HG03060 (cell line): Measurements from ENCODE around the gene HERC2.
A peak's percentile ranks its signal among the peaks of the same experiment; 100 is the strongest.

ENCODE experiments used
- ATAC-seq: cut with Tn5 transposase; IDR thresholded peaks from one replicate; pipeline ENCODE4 v1.9.1; 2021; ENCODE audit warnings: low read depth, moderate number of reproducible peaks; ENCODE audit not compliant: unreplicated experiment

Gene HERC2

DNA sequence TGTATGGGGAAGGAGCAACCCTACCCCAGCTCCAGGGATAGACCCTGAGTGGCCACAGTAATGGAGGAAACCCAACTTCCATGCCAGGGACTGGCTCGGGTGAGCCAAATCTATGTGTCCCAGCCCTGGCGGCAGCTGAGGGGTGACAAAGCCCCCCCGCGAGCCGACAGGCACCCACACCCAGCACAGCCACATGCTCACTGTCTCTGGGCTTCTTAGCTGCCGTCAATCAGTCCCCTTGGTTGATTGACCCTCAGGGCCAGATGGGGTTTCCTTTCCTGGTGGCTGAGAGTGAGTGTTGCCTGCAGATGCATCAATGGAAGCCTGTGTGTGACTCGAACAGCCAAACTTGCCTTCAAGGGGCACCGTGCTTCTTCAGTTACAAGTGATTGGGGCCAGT, 220.8 kb downstream of the HERC2 start:
- ATAC-seq, result no peak

DNA sequence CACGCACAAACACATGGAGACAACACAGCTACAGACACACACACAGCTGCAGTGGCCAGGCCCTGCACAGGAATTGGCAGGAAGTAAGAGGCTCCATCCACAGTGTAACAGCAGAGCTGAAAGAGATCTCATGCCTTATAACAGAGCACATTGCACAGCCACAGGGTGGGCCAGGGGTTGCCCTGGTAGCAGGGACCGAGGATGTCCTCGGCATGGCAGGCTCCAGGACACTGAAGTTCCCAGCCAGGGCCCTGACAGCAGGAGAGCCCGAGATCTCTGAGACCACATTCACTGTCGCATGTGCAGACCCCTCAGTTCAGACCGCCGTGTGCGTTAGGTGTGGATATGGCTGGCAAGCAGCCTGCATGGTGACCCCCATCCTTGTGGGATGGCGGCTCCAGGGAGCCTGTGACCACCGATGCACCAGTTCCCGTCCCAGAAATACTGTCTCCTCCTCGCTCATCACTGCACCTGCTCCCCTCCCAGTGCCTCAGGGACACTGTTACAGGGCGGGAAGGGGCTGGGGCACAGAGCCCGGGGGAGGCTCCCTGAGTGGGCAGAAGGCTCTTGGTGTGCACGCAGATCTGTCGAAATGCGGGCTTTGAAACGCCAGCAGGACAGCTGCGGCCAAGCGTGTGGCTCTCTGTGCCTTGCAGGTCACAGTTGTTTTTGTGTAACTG, 221.3 kb downstream of the HERC2 start:
- no peak for ATAC-seq

DNA sequence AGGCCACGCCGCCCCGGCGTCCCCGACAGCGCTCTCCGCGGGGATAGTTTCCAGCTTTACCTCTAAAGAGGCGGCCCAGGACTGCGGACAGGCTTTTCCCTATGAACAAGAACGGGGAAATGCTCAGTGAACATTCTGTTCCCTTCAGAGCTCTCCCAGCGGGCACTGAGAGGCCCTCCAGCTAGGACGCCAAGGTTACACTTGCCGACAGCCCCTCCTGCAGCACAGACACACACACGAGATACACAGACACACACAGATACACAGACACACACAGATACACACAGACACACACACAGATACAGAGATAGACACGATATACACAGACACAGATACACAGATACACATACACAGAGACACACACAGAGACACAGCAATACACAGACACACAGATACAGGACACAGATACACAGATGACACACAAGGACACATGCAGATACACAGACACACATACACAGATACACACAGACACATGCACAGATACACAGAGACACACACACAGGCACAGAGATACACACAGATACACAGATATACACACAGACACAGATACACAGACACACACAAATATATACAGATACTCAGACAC, 222.3 kb downstream of the HERC2 start:
- ATAC-seq, result no peak

DNA sequence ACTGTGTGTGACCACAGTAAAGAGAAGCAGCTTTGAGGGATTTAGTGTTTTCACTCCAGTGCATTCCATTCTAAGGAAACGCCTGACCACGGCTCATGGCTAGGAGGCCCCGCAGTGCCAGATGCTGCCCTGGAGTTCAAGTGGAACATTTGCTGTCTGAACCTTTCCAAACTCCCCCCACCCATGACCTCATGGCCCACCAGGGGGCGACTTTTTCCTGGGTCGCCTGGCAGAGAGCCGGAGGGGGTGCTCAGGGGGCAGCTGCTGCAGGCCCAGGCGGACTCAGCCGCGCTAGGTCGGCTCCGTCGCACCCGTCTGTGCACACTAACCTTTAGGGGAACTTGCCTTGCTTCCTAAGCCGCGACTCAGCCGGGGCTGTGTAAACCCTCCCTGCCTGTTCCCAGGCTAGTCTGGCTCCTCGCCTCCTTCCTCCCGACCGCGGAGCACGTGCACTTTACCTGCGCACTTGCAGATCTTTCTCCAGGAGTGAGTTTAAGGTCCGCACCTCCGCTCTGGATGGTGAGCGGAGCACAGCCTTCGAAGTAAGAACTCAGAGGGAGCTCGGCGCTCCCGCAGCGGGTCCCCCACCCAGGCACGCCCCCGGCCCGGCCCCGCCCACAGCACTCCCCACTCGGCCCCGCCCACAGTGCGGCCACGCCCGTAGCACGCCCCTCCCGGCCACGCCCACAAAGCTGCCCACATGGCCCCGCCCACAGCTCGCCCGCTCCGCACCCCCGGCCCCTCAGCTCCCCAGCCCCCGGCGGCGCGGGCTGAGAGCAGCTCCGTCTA, 223.0 kb downstream of the HERC2 start, which contains the start of gene OCA2:
Gene OCA2 (minus strand): TSS at position 550 of the 789 bp plus-strand sequence. CDS start 17,441 bp downstream, outside the sequence.
- ATAC-seq, result no peak

DNA sequence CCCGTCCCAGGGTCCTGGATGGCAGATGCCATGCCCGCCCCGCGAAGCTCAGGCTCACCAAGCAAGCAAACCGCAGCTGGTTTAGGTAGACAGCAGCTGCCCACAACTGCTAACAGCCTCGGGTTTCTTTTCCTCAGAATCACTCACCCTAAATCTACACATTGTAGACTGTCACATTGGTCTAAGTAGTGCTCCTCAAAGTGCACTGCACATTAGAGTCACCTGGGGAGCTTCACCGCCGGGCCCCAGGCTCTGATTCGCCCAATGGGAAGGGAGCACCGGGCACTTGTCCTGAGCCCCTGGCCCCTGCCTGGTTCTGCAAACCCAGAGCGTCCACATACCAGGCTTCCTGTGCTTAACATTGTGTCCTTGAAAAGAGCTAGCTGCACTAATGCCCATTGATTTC, 223.6 kb downstream of the HERC2 start:
- no peak for ATAC-seq

DNA sequence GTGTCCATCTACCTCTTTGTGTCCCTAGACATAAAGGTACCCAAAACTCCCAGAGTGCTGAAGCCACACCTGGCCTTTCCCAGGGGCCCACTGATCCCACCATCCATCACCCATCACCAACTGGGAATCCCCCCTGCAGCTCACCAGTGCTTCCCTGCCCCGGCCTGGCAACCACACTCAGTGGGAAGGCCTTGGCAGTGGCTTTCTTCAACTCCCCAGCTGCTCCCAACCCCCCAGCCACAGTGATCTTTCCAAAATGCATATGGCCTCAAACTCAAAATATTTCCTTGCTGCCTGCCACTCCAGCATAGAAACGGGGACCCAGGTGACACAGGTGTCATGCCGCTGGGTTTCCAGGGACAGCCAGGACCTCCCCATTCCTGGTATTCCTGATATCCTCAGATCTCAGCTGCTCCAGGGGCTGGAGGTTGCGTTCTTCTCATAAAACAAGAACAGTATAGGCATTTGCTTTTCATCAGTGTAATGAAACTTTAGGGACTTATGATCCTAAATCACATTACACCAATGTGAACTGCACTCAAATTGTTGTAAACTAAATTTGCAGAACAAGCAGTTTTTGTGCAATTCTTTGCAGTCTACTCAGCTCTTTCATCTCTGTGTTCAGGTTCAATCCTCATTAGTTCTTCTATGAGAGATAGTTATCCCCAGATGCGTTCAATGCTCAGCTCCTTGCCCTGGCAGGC, 224.2 kb downstream of the HERC2 start:
- ATAC-seq, result no peak

DNA sequence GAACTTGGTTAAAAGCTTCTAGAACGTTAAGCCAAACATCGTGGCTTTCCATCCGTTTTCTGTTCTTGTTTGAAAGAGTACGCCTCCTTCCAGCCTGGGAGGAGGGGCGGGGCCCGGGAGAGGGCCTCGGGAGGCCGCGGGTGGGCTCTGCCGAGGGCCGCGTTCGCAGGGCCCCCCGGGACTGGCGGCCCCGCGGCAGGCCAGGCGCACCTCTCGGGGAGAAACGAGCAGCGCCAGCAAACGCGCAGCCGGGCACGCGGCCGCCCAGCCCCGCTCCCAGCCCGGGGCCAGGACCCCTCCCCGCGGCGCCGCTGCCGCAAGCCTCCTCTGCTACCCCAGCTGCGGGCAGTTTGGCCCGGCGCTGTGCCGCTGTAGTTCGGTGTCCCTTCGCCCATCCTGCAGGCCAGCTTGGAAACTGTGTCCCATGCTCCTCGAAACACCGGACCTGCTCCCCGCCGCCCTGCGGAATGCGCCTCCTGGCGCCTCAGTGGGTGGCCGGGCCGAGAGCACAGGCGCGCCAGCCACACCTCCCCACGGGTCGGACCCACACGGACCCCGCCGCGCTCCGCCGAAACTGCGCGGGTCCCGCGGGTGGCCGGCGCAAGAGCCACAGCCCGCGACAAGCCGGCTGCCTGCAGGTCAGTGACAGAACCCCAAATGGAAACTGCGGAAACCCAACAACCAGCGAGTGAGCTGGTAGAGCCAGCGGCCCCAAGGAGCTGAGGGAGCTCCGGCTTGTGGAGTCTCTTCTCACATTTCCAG, 225.1 kb downstream of the HERC2 start:
- ATAC-seq, result no peak

DNA sequence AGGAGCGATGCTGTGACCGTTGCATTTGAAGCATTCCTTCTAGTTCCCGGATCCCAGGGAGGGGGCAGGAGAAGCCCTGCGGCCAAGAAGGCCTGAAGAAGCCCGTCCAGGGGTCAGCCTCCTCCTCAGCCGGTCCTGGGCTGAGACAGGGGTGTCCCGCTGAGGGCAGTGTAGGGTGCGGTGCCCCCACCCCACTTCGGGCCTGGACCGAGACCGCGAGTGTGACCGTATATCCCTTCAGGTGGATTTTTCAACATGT, 225.6 kb downstream of the HERC2 start:
- no peak for ATAC-seq

DNA sequence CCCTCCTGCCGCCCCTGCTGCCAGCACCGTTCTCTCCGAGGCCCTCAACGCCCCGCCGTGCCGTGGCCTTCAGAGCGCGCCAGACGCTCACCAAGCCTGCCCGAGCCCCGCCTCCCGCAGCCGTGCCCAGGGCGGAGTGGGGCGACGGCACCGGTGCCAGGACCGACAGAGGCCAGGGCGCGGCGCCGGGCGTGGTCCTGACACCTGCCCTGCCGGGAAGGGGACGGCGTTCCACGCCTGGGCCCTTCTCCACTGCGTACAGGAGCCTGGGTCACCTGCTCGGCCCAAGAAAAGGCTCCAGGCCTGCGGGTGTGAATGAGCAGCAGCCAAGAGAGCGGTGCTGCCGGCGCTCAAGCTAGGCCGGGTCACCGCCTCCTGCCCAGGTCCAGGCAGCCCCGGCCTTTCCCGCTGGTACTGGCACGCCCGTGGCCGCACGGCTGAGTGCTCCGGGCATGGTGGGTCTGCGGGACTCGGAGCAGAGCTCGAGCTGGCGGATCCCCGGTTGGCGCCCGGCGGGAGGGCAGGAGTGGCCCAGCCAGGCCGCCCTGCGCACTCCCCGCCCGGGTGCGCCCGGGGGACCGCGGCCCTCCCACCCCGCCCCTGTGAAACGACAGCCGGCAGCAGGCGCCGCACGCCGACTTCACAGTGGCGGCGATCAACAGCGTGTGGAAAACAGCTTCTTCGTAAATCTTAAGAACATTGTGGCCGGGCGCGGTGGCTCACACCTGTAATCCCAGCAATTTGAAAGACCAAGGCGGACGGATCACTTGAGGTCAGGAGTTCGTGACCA, 227.1 kb downstream of the HERC2 start:
- ATAC-seq, result no peak

DNA sequence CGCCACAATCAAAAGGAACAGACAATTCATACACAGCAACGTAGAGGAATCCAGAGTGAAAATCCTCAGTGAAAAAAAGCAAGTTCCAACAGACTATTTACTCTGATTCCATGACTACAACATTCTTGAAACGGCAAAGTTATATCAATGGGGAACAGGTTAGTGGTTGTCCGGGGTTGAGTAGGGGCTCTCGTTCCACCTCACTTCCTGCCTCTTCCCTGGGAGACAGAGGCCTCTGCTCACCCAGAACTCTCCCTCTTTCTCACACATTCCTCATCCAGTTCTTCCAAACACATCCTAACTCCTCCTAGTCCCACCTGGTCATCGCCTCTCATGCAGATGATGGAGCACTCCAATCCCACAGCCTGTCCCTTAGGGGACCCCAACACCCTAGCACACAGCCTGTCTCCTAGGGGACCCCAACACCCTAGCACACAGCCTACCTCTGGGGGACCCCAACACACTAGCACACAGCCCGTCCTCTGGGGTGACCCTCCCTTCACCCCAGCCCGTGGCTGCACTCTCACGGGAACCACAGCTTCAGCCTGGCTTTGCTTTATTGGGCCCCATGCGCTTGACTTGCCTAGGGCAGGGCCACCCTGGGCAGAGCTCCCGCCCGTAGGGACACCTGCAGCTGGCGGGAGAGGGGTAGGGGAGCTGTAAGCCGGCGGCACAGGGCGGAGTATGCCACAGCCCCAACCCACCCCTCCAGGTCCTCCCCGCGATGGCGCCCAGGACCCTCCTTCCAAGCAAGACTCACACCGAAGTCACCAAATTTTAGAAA, 228.0 kb downstream of the HERC2 start:
- ATAC-seq, result no peak

DNA sequence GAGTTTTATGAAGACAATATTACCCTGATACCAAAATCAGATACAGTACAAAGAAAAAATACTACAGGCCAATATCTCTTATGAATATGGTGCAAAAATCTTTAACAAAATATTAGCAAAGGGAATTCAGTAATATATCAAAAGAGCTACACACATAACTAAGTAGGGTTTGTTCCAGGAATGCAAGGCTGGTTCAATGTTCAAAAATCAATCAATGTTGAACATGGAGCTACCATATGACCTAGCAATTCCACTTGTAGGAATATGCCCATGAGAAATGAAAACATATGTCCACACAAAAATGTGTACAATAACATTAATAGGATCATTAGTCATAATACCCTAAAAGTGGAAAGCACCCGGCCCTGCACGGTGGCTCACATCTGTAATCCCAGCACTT, 230.7 kb downstream of the HERC2 start:
- ATAC-seq, result no peak

DNA sequence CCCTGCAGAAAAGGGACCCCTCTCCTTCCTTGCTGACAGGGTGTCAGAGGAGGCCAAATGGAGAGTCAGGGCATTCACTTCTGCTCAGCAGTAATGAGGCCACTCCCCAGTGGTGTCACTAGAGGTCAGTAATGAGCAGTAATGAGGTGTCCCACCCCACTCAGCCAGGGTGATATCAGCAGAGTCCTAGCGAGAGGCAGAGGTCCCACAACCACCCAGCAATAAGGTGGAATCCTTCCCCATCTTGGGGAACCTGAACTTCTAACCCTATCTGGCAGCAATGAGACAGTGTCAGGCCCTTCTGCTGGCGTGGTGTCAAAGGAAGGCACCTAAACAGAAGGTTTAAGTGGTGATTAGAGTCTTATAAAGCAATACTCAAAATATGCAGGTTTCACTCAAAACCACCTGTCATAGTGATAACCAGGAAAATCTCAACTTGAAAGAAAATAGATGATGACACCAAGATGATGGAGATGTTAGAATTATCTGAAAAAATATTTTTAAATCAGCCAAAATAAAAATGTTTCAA, 235.7 kb downstream of the HERC2 start:
- peak; percentile 87 for ATAC-seq

DNA sequence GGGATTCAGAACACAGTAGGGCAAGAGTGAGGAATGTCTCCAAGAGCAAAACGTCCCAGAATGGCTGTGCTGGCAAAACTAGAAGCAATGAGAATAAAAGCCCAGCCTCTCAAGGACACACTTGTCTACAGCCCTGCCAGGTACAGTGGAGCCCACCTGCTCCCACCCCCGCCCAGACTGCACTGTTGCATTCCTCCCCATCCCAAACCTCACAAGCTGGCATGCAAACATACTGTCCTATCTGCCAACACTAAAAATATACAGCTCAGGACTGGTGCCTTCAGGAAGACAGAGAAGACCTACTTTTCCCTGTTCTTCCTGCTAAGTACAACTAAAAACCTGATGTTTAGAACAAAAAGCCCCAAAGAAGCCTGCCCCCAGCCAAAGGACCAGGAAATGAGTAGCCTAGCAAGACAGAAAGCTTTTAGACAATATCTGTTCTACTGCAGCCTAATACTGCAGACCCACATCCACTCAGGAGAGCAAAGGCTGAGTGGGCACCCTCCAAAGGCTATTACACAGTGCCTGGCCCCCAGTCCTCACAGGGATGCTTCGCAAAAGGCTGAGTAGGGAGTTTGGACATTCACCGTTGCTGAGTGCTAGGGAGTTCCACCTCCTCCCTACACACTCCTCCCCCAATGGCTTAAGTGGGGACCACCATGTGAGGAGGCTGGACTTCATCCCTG, 236.3 kb downstream of the HERC2 start:
- ATAC-seq, result no peak

DNA sequence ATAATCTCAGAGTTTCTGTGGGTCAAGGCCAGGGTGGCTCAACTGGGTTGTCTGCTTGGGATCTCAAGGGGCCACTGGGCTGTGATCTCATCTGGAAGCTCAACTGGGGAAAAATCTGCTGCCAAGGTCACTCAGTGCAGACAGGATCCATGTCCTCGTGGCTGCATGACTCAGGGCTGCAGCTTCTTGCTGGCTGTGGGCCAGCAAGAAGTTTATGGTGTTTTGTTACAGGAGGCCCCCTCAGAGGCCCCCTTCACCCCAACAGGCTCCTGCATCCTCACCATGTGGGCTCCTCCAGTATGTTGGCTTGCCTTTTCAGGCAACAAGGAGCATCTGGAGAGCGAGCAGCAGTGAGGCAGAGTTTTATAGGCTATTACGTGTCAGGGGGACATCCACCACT, 237.4 kb downstream of the HERC2 start:
- ATAC-seq, result no peak

DNA sequence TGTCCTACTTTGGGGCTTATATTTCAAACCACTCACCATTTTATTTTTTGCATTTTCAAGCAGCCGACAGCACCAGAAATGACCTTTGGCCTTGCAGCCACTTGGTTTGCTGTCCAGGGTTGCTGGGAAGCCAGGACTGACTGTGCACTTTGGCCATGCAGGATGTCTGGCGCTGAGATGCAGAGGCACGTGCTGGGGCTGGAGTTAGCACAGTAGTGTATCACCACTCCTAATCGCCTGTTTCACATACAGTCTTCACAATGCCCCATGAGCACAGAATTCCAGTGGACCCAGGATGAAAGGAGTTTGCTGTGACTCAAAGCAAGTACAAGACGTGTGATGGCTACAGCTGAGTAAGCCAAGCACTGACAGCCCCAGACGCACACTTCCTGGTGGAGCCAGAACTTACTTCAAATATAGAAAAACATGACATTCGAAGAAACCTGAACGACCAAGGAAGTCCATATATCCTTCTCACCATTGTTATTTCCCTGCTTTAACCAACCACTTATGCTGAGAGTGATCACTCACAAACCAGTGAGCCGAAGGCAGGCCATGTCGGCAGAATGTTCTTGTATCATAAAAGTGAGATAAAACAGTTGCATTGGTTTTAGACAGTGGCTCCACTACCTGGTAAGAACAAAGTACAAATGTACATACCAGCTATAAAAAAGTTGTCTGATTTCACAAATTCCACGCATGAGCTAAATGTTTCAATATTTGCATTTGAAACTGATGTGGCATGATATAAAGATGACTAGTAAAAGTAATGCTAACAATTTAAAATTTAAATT, 238.9 kb downstream of the HERC2 start:
- ATAC-seq, result no peak

DNA sequence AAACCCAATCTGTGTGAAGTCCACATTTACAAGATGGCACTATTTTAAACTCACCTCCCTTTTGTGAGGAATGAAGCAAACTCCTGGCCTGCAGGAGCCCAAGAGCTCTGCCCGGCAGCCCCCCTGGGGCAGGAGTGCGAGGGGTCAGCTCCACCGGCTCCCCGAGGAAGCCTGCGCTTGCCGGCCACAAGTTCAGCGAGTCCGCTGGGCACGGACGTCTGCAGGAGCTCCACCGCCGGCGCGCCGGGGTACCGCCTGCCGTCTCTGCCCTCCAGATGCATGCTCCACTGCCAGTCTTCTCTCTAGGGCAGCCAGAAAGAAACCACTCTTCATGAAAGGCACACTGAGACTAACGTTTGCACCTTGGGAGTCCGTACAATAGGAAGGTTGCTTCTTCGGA, 240.4 kb downstream of the HERC2 start:
- ATAC-seq, result no peak

DNA sequence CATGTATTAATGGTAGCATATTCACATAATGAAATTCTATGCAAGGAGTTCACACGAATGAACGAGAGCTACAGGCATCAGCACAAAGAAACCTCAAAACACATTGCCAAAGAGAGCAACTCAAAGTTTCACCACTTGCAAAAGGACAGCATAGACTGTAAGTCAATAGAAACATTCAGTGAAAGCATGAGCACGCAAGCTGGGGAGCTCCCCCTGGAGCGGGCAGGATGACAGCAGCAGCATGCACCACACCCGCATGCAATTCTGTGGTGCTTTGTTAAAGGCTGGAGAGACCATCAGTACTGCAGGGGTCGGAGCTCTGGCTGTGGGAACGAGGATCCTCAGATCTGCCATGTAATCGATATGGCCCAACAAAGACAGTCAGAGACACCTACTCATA, 241.6 kb downstream of the HERC2 start:
- ATAC-seq, result no peak
